HEK293 (cell line): ENCODE data around the gene SHTN1.

Experiments used
- CTCF ChIA-PET: fragments of 350-600 bp; formaldehyde crosslinking; extraction: SDS; loops from one replicate; lab custom pipeline; 2021; ENCODE audit warnings: antibody characterized with exemption; lab: Yijun Ruan, JAX
- POLR2A ChIA-PET: fragments of 300-600 bp; formaldehyde crosslinking; extraction: SDS; loops from one replicate; lab custom pipeline; 2020; ENCODE audit warnings: antibody characterized with exemption, inconsistent platforms; lab: Yijun Ruan, JAX
- H3K27ac ChIP-seq: fragments of 200-500 bp; sonication (Bioruptor generic); 2 replicates; pipeline ENCODE4 v1.5.1; 2014; ENCODE audit warnings: low read depth, low read length, control low read depth, inconsistent platforms; ENCODE audit errors: extremely low read depth
- H3K36me3 ChIP-seq, 2 experiments: fragments of 200-500 bp in 1 of 2; sonication (Bioruptor generic) in 1 of 2; 1 replicate in 1 of 2; 2 replicates in 1 of 2; pipeline ENCODE4 v1.5.1; 2014 to 2017; ENCODE audit warnings: inconsistent platforms in 2 of 2, low read length in 2 of 2; ENCODE audit not compliant: control insufficient read depth in 2 of 2, insufficient read depth in 1 of 2
- H3K4me1 ChIP-seq: fragments of 200-500 bp; sonication (Bioruptor generic); 2 replicates; pipeline ENCODE4 v1.5.1; 2014; ENCODE audit warnings: mild to moderate bottlenecking, low read length, inconsistent platforms; ENCODE audit not compliant: control insufficient read depth, insufficient read depth
- H3K4me3 ChIP-seq: 2 replicates; pipeline ENCODE4 v1.5.1; 2011; ENCODE audit warnings: low read depth, mild to moderate bottlenecking, control low read depth, low read length, moderate library complexity
- H3K9me3 ChIP-seq: fragments of 200-500 bp; sonication (Bioruptor generic); 2 replicates; pipeline ENCODE4 v1.5.1; 2014; ENCODE audit warnings: low read depth, low read length, inconsistent platforms; ENCODE audit not compliant: control insufficient read depth, insufficient read depth
- KLF16 ChIP-seq: fragments of 450-650 bp; formaldehyde crosslinking; IDR thresholded peaks from 2 replicates; pipeline ENCODE4 v1.5.1; 2017; ENCODE audit warnings: missing biosample characterization, missing genetic modification characterization
- KLF7 ChIP-seq: fragments of 450-650 bp; formaldehyde crosslinking; IDR thresholded peaks from 2 replicates; pipeline ENCODE4 v1.5.1; 2016; ENCODE audit warnings: missing biosample characterization, missing genetic modification characterization, borderline replicate concordance
- SALL2 ChIP-seq: fragments of 450-650 bp; formaldehyde crosslinking; IDR thresholded peaks from 2 replicates; pipeline ENCODE4 v1.5.0; 2017; ENCODE audit warnings: missing biosample characterization, mild to moderate bottlenecking, missing genetic modification characterization, borderline replicate concordance
- ZBTB1 ChIP-seq: fragments of 450-650 bp; formaldehyde crosslinking; IDR thresholded peaks from 2 replicates; pipeline ENCODE4 v1.5.1; 2016; ENCODE audit warnings: missing biosample characterization, missing genetic modification characterization
- ZIC2 ChIP-seq: fragments of 450-650 bp; formaldehyde crosslinking; IDR thresholded peaks from 2 replicates; pipeline ENCODE4 v1.5.1; 2016; ENCODE audit warnings: missing biosample characterization, missing genetic modification characterization
- ZNF146 ChIP-seq: fragments of 450-650 bp; formaldehyde crosslinking; IDR thresholded peaks from 2 replicates; pipeline ENCODE4 v1.5.1; 2016; ENCODE audit warnings: missing biosample characterization, missing genetic modification characterization
- ZNF214 ChIP-seq: fragments of 450-650 bp; formaldehyde crosslinking; IDR thresholded peaks from 2 replicates; pipeline ENCODE4 v1.5.1; 2017; ENCODE audit warnings: missing biosample characterization, mild to moderate bottlenecking, missing genetic modification characterization, borderline replicate concordance
- ZNF341 ChIP-seq: fragments of 450-650 bp; formaldehyde crosslinking; IDR thresholded peaks from 2 replicates; pipeline ENCODE4; 2016; ENCODE audit warnings: low read depth, missing biosample characterization, missing genetic modification characterization
- ZNF37A ChIP-seq: fragments of 450-650 bp; IDR thresholded peaks from 2 replicates; pipeline ENCODE4 v1.5.1; 2018; ENCODE audit warnings: missing biosample characterization, missing genetic modification characterization
- ZNF404 ChIP-seq: fragments of 450-650 bp; formaldehyde crosslinking; IDR thresholded peaks from 2 replicates; pipeline ENCODE4 v1.5.1; 2017; ENCODE audit warnings: missing biosample characterization, missing genetic modification characterization
- ZNF416 ChIP-seq: fragments of 450-650 bp; formaldehyde crosslinking; IDR thresholded peaks from 2 replicates; pipeline ENCODE4 v1.5.1; 2016; ENCODE audit warnings: missing biosample characterization, missing genetic modification characterization
- ZNF549 ChIP-seq: fragments of 450-650 bp; IDR thresholded peaks from 2 replicates; pipeline ENCODE4 v1.5.1; 2018; ENCODE audit warnings: missing biosample characterization, missing genetic modification characterization, mild to moderate bottlenecking, inconsistent platforms, moderate library complexity
- ZNF596 ChIP-seq: fragments of 450-650 bp; IDR thresholded peaks from 2 replicates; pipeline ENCODE4 v1.5.0; 2018; ENCODE audit warnings: missing biosample characterization, mild to moderate bottlenecking, missing genetic modification characterization, moderate library complexity
- TF ChIP-seq, protein P1 (sequence below): fragments of 450-650 bp; formaldehyde crosslinking; IDR thresholded peaks from 2 replicates; pipeline ENCODE4 v1.5.1; 2016; ENCODE audit warnings: missing biosample characterization, missing genetic modification characterization
- TF ChIP-seq, protein P2 (sequence below): fragments of 450-650 bp; formaldehyde crosslinking; IDR thresholded peaks from 2 replicates; pipeline ENCODE4 v1.5.1; 2016; ENCODE audit warnings: missing biosample characterization, missing genetic modification characterization
- TF ChIP-seq, protein P3 (sequence below): fragments of 450-650 bp; formaldehyde crosslinking; IDR thresholded peaks from 2 replicates; pipeline ENCODE4 v1.5.1; 2016; ENCODE audit warnings: missing biosample characterization, missing genetic modification characterization

Gene SHTN1

DNA sequence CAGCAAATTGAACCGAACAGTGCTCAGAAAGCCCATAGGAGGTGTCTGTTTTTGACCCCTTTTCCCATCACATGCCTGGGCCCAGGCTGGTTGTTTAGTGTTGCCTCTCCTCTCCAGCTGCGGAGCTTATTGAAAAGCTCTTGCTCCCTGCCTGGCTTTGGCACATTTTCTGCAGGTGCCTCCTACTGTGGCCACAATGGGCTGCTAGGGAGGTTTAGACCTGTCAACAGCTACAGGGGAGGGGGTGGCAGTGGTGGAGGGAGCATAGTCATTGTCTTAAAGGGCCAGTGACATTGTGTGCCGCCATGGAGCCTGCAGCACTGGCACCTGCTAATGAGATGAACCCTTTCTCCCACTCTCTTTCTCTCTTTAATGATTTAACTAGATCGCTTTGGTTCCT, 168.9 kb downstream of the SHTN1 start:
- Histone ChIP-seq H3K36me3 (no peaks in the 10 kb centered on the region), H3K9me3 (no peaks in the 10 kb centered on the region), H3K4me1 (no peaks in the 10 kb centered on the region), H3K27ac (no peak overlapping the region), H3K4me3 (no peak overlapping the region)
- TF ChIP-seq ZIC2 (tag by site-specific recombination) (peak; percentile 98), ZNF341 (tag by site-specific recombination) (peak; percentile 58)
- TF ChIP-seq, protein P1, sequence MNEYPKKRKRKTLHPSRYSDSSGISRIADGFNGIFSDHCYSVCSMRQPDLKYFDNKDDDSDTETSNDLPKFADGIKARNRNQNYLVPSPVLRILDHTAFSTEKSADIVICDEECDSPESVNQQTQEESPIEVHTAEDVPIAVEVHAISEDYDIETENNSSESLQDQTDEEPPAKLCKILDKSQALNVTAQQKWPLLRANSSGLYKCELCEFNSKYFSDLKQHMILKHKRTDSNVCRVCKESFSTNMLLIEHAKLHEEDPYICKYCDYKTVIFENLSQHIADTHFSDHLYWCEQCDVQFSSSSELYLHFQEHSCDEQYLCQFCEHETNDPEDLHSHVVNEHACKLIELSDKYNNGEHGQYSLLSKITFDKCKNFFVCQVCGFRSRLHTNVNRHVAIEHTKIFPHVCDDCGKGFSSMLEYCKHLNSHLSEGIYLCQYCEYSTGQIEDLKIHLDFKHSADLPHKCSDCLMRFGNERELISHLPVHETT (tag by site-specific recombination), result no peak
- ChIA-PET CTCF (interaction anchor here (0.6 to 2.6 kb wide), 8 partner anchors 10 to 599 kb away, joined by 3 to 9 read pairs (median 3); no protein-coding TSS in a partner anchor), POLR2A (no interaction called here)

DNA sequence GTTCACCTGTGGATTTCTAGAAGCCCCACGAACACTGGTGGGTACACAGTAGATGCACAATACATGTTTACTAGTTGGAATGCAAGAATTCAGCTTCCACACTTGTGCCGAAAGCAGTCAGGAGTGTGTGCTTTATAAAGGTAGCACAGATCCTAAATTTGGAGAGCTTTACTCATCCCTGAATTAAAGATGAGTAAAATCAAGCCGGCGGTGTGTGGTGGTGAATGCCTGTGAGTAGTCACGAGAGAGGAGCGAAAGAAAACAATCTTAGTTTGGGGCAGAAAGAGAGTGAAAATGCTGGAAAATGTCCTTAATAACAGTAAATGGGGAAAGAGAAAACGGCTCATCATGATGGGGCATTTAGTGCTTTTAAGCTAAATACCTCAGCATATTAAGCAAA, 169.3 kb downstream of the SHTN1 start:
- H3K27ac ChIP-seq, result no peak overlapping the region
- H3K9me3 ChIP-seq, result no peaks in the 10 kb centered on the region
- H3K4me3 ChIP-seq, result no peak overlapping the region
- TF ChIP-seq ZNF146 (tag by site-specific recombination) (no peak), KLF16 (tag by site-specific recombination) (no peak), ZBTB1 (tag by site-specific recombination) (no peak), ZNF549 (tag by site-specific recombination) (no peak)
- H3K36me3 ChIP-seq, result no peaks in the 10 kb centered on the region
- no peaks in the 10 kb centered on the region for H3K4me1 ChIP-seq
- ChIA-PET POLR2A (no interaction called here), CTCF (interaction anchor here (0.6 to 2.6 kb wide), 3 partner anchors 110 to 339 kb away, joined by 3 to 9 read pairs (median 3); no protein-coding TSS in a partner anchor)

DNA sequence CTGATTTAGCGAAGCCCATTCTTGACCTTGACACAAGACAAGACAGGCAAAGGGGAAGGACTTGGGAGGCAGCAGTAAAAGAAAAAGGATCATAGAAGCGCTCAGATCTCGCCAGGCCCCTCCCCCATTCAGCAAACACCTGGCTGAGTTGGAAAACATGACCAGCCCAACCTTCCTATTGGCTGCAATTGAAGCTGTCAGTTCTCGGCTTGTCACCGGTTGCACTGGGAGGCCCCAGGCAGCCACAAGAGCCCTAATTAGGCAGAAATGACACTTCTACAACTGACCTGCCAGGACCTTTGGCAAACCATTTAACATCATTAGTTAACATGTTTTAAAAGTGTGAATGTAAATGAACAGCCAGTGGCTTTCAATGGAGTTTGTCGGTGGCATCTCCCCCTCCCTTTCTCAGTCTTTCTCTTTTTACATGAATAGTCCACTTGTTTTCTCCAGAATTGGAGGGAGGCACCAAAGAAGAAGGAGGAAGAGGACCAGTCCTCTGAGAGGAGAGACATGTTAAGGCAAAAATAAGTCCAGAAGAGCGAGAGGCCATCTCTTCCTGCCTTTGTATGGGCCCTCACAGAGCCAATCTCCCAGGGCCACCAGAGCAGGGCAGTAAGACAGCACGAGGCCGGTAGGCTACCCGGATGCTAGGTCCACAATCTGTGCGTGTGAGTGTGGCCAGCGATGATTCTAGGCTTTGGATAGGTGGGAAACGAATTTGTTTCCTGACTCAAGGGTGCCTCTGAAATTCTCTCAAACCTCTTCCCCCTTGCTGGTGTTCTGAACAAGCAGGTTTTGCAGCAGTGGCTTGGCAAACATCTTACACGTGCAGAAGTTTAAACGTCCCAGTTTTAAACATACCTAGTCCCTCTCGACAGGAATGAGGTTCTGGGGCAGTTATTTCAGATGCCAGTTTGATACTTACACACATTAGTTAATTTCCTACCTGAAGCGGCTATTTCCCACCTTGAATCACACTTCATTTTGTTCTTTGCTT, 170.7 kb downstream of the SHTN1 start:
- Histone ChIP-seq H3K36me3 (no peaks in the 10 kb centered on the region), H3K9me3 (no peaks in the 10 kb centered on the region), H3K27ac (no peak overlapping the region), H3K4me1 (no peaks in the 10 kb centered on the region), H3K4me3 (no peak overlapping the region)
- POLR2A ChIA-PET, result no interaction called here
- CTCF ChIA-PET, result no interaction called here
- TF ChIP-seq, protein P2, sequence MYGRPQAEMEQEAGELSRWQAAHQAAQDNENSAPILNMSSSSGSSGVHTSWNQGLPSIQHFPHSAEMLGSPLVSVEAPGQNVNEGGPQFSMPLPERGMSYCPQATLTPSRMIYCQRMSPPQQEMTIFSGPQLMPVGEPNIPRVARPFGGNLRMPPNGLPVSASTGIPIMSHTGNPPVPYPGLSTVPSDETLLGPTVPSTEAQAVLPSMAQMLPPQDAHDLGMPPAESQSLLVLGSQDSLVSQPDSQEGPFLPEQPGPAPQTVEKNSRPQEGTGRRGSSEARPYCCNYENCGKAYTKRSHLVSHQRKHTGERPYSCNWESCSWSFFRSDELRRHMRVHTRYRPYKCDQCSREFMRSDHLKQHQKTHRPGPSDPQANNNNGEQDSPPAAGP (tag by site-specific recombination), result no peak
- TF ChIP-seq ZNF214 (tag by site-specific recombination) (no peak), ZNF404 (no peak), ZNF416 (tag by site-specific recombination) (no peak)
- TF ChIP-seq, protein P3, sequence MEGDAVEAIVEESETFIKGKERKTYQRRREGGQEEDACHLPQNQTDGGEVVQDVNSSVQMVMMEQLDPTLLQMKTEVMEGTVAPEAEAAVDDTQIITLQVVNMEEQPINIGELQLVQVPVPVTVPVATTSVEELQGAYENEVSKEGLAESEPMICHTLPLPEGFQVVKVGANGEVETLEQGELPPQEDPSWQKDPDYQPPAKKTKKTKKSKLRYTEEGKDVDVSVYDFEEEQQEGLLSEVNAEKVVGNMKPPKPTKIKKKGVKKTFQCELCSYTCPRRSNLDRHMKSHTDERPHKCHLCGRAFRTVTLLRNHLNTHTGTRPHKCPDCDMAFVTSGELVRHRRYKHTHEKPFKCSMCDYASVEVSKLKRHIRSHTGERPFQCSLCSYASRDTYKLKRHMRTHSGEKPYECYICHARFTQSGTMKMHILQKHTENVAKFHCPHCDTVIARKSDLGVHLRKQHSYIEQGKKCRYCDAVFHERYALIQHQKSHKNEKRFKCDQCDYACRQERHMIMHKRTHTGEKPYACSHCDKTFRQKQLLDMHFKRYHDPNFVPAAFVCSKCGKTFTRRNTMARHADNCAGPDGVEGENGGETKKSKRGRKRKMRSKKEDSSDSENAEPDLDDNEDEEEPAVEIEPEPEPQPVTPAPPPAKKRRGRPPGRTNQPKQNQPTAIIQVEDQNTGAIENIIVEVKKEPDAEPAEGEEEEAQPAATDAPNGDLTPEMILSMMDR (tag by site-specific recombination), result no peak

DNA sequence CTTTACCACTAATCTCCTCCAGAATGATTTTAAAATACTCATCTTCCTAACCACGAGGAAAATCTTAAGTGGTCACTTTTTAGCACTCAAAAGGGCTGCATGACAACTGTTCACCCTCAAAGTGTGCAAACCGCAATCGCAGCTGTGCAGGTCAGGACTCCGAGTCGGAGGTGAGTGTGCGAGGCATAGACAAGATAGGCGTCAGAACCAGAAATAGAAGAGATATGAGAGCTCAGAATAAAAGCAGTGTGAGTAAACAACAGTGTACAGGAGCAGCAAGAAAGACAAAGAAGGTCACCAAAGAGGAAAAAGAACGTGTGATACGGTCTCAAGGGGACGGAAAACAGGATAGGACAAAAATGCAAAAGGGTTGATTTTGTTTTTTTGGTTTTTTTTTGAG, 173.2 kb downstream of the SHTN1 start:
- TF ChIP-seq ZNF37A (no peak), KLF7 (tag by site-specific recombination) (no peak), SALL2 (tag by site-specific recombination) (no peak), ZNF596 (tag by site-specific recombination) (no peak)
- ChIA-PET POLR2A (no interaction called here), CTCF (no interaction called here)
- peaks cover 2% of the 10 kb centered on the region; the same call in 1 of the 2 replicates for H3K4me1 ChIP-seq
- no peaks in the 10 kb centered on the region for H3K36me3 ChIP-seq
- H3K9me3 ChIP-seq, result no peaks in the 10 kb centered on the region
- no peak overlapping the region for H3K27ac ChIP-seq
- H3K4me3 ChIP-seq, result no peak overlapping the region
